Measurements from ENCODE around the gene SCARF2. TPM values are rescaled to one million over a fixed set of nuclear protein-coding genes. Genes with fewer than 3 reads are reported as not detected.
"Not testable (repeated sequence)": the region's sequence is repeated elsewhere in the genome, so short reads cannot be mapped to it uniquely, and the experiment has no call there.

Gene SCARF2
- total RNA-seq, 1 donor from 2014 or later = 17.4 TPM

DNA sequence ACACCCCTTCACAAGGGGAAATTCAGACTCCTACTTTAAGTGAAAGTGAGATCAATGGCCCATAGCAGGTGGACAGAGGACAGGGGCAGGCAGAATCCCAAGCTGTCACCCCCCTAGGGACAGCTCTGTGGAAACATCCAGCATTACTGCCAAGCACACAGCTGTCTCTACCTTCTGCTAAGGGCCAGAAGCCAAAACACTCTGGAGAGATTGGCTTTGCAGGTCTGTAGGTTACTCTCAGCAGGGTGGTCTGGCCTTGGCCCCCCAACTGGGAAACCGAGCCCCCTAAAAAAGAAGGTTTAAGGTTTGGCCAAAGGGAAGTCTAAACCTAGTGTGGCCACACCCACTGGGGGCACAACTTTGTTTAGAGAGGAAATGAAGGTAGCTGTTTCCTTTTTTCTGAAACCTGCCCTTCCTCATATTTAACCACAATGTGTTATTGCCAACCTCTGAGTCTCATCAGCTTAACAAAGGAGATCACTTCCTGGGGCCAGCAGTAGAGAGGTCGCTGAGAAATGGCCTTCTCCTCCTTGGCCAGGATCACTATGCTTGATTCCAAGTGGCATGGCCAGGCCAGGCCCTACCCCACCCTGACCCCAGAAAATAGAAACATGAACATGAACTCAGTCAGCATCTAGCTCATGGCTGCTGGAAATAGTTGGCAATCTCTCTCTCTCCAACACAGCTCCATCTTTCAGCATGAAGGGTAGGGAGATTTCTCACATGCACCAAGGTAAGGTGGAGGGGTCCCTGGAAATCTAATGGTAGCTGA lies 25.9 kb upstream of the SCARF2 start:
- DNase-seq (ENCODE audit: extremely low read depth, low read depth, low spot score) = no peak

DNA sequence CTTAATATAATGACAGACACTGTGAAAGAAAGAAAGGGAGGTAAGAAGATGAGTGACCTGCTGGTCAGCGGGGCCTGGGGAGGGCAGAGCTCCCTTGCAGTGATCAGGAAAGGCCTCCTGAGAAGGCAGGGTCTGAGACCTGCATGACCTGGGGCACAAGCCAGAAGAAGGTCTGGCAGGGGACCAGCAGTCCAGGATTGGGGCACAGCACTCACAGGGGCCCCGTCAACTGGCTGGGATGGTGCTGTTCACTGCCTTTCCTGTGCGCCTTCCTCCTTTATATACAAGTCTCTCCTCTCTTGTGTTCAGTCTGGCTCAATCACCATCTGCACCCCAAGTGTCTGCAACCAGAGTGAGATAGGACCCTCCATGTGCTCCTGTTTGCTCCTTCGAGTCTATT lies 22.2 kb upstream of the SCARF2 start:
- no peak for DNase-seq (ENCODE audit: extremely low read depth, low read depth, low spot score)

DNA sequence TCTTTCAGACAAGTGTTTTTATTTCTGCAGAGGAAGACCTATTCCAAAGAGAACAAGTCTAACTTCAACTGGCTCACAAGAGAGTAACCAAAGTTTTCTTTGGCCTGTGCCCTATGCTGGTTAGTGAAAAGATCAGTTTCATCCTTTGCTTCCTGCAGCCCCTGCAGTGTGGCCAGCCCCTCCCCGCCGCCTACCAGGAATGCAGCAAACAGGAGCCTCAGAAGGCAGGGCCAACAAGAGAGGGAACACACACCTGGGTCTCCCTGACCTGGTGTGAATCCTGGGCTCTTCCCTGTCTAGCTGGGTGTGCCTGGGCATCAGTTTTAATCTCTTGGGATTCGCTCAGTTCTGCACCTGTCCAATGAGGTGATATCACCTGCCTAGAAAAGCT lies 21.5 kb upstream of the SCARF2 start:
- no peak for DNase-seq (ENCODE audit: extremely low read depth, low read depth, low spot score)

DNA sequence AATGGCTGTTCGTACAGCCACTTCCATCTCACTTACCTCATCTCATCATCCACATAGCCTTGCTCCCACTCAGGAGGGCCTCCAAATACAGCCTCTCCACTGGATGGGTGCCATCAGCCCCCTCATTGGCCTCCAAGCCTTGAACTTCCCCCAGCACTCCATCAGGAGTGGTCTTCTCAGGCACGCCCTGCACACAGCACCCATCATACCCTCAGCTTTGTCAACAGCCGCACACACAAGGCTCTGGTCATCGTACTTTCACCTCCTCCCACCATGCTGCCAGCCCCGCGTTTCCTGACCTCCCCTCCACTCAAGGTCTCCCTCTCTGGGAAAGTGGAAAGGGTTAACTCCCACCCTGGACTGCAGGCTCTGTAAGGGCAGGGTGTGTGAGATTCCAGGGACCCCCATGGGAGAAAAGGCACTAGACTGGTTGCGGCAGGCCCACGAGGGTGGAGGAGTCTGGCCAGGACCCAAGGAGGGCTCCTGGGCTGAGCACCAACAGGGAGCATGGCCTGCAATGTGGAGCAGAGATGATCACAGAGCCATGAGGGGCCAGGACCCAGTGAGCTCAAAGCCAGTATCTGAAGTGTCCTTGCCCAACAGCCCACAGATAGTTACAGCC lies 21.0 kb upstream of the SCARF2 start:
- DNase-seq (ENCODE audit: extremely low read depth, low read depth, low spot score) = no peak

DNA sequence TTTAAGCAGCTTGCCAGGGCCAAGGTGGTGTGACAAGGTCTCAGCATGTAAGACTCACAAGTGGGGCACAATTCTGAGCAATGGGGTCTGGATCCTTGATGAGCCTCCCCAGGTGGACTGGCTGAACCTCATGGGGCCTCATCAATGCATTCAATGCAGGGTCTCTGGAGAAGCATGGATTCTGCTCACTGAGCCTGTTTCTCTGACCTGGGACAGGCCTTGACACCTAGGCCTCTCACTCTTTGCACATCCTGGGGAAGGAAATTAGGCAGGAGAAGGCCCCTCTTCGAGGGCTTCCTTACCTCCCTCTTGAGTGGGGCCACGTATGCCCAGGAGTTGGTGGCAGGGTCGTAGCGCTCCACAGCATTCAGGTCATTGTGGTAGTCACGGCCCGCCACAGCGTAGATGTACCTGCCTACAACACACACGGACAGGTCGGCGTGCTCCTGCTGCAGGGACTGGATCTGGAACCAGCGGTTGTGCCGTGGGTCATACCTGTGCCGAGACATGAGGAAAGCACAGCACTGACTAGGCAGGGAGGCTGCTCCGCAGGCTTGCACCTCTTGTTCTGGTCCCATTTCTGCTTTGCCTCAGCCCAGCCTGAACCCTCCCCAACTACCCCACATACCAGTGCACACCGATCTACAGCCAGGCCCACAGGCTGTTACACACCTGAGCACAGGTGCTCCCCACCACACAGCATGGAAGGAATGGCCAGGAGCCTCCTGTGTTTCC lies 20.0 kb upstream of the SCARF2 start:
- DNase-seq (ENCODE audit: extremely low read depth, low read depth, low spot score) = no peak

DNA sequence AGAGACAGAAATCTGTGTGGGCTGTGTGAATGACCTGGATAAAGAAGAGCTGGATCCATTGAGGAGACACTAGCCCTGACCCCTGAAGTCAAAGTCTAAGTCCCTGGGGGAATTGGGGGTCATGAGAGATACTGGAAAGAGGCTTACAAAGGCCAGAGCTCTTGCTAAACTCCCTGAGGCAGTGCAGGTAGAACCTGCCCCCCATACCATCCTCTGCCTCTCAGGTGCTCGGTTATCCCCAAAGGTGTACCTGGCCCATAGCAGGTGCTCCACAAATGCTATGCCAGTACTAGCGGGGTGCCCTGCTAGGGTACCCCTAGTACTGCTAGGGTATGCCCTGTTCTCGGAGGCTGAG lies 19.1 kb upstream of the SCARF2 start:
- no peak for DNase-seq (ENCODE audit: extremely low read depth, low read depth, low spot score)

DNA sequence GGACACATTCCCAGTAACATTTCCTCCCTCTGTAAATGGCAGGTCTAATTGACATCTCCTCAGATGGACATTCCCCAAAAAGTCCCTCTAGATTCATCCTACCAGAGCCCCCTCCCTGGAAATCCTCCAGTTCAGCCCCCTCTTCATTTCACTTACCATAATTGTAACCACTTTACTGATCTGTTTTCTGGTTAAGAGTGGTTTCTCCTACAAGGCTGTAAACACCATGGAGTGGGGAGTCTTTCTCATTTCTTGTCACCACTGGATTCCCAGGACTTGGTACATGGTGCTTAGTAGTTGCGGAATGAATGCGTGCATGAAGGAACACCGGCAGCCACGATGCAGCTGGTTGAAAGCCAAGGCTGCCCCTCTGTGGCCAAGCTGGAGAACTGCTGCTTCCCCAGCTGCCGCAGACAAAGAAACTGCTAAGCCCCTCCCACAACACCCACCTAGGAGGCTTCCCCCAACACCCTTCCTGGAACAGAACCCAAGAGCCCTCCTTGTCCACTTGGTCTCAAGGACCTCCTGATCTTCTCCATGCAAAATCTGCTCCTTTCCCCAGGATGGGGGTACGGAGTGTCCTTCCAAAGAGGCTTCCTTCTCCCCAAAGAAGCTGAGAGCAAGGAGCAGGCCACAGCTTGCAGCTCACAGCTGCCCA lies 18.6 kb upstream of the SCARF2 start:
- DNase-seq (ENCODE audit: extremely low read depth, low read depth, low spot score) = peak; percentile 20

DNA sequence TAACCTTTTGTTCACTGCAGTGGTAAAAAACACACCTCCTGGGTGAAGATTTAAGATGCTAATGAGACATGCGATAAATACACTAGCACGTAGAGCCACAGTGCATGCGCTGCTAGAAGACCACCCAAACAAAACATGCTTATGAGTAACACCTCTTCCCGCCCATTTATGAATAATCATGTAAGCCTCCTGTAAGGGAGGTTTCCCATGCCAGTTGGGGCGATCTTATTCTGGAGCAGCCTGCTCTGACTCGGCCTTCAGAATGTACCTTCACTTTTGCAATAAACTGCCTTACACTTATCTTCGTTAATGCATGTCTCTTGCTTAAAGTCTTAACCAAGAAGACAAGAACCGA lies 18.1 kb upstream of the SCARF2 start:
- DNase-seq (ENCODE audit: extremely low read depth, low read depth, low spot score) = no peak

DNA sequence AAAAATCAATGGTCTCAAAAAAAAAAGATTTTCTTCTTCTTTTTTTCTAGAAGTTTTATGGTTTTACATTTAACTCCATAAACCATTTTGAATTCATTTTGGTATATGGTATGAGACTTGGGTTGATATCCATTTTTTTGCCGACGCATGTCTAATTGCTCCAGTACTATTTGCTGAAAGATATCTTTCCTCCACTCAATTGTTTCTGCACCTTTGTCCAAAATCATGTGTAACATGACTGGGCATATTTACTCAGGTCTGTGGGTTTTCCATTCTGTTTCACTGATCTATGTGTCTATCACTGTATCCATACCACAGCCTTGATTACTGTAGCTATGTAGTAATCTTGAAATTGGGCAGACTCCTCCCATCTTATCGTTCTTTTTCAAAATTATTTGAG lies 15.6 kb upstream of the SCARF2 start:
- DNase-seq (ENCODE audit: extremely low read depth, low read depth, low spot score) = no peak

DNA sequence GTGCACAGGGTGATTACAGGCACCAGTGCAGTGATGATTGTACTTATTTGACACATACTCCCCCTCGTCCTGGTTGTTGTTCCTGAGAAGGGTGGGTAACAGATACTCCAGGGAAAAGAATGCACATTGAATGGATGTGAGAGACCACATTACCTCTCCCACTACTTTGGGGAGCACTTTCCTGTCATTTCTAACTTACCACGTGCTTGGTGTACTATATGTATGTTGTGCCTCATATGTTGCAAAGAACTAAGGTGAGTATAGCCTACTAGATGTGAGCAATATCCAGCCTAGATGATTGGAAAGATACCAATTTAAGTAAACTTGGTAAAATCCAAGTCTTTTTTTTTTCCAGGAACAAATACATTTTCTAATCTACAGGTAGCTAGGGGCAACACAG lies 14.3 kb upstream of the SCARF2 start:
- DNase-seq (ENCODE audit: extremely low read depth, low read depth, low spot score) = no peak

DNA sequence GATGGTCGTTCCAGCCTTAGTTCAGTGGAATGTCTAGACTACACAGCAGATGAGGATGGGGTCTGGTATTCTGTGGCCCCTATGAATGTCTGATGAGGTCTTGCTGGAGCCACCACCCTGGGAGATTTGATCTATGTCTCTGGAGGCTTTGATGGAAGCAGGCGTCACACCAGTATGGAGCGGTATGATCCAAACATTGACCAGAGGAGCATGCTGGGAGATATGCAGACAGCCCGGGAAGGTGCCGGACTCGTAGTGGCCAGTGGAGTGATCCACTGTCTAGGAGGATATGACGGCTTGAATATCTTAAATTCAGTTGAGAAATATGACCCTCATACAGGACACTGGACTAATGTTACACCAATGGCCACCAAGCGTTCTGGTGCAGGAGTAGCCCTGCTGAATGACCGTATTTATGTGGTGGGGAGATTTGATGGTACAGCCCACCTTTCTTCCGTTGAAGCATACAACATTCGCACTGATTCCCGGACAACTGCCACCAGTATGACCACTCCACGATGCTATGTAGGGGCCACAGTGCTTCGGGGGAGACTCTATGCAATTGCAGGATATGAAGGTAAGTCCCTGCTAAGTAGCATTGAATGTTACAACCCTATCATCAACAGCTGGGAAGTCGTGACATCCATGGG lies 13.6 kb upstream of the SCARF2 start:
- not testable (repeated sequence) for DNase-seq (ENCODE audit: extremely low read depth, low read depth, low spot score)

DNA sequence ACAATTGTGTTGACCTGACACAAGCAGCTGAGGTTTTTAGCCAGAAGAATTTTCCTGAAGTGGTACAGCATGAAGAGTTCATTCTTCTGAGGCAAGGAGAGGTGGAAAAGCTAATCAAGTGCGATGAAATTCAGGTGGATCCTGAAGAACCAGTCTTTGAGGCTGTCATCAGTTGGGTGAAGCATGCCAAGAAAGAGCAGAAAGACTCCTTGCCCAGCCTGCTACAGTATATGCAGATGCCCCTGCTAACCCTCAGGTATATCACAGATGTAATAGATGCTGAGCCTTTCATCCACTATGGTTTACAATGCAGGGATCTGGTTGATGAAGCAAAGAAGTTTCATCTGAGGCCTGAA lies 12.9 kb upstream of the SCARF2 start:
- no peak for DNase-seq (ENCODE audit: extremely low read depth, low read depth, low spot score)

DNA sequence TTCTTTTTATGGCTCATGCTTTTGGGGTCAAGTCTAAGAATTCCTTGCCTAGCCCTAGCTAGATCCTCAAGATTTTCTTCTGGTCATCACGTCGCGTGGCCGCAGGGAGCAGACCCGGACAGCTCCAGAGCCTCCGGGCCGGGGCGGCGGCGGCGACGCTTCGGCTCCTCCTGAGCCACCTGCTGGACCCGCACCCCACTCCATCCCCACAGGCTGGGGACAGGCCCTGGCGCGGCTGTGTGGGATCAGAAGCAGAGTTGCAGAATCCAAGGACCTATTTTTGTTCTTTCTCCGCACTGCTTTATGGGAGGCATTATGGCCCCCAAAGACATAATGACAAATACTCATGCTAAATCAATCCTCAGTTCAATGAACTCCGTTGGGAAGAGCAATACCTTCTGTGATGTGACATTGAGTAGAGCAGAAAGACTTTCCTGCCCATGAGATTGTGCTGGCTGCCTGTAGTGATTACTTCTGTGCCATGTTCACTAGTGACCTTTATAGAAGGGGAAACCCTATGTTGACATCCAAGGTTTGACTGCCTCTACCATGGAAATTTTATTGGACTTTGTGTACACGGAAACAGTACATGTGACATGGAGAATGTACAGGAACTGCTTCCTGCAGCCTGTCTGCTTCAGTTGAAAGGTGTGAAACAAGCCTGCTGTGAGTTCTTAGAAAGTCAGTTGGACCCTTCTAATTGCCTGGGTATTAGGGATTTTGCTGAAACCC lies 12.4 kb upstream of the SCARF2 start:
- no peak for DNase-seq (ENCODE audit: extremely low read depth, low read depth, low spot score)

DNA sequence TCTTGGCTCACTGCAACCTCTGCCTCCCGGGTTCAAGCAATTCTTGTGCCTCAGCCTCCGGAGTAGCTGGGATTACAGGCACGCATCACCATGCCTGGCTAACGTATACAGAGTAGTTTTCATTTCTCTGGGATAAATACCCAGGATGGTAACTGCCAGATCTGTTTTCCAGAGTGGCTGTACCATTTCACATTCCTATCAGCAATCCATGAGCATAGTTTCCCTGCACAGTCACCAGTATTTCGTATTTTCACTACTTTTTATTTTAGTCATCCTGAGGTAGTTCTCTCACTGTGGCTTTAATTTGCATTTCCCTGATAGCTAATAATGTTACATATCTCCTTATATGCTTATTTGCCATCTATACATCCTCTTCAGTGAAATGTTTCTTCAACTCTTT lies 11.0 kb upstream of the SCARF2 start:
- DNase-seq (ENCODE audit: extremely low read depth, low read depth, low spot score) = no peak

DNA sequence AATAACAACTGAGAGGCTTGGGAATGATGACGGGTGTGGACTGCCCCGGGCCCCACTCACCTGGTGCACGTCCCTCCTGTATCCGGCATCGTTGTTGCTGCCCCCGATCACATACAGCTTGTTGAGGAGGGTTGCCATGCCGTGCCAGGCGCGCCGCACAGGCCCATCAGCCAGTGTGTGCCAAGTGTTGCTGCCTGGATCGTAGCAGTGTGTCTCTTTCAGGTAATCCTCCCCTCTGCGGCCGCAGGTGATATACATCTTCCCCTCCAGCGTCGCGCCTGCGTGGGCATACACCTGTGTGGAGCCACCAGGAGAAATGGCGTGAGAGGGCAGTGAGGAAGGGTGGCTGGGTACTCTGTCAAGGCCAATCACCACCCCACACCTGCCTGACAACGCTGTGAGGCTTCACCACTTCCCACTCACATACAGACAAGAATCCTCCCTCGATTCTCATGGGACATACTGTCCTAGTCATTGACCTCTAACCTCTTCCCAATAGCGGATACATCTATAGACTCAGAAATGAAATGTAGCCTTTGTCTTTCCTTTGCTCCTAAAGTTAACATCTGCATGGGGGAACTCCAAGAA lies 8.9 kb upstream of the SCARF2 start:
- no peak for DNase-seq (ENCODE audit: extremely low read depth, low read depth, low spot score)

DNA sequence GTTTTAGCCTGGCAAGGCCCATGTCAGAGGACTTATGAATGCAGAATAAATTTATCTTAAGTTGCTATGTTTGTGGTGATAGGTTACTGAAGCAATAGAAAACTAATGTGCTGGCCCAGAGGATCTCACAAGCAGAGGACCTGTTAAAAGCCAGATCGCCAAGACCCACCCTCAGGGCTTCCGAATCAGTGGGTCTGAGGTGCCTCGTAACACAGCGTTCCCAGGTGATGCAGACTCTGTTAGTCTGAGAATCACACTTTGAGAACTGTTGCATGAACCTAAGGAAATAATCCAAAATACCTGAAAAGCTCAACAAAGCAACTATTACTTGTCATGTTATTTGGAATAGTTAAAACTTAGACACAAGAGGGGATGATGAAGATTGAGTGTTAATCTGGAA lies 6.7 kb upstream of the SCARF2 start:
- no peak for DNase-seq (ENCODE audit: extremely low read depth, low read depth, low spot score)

DNA sequence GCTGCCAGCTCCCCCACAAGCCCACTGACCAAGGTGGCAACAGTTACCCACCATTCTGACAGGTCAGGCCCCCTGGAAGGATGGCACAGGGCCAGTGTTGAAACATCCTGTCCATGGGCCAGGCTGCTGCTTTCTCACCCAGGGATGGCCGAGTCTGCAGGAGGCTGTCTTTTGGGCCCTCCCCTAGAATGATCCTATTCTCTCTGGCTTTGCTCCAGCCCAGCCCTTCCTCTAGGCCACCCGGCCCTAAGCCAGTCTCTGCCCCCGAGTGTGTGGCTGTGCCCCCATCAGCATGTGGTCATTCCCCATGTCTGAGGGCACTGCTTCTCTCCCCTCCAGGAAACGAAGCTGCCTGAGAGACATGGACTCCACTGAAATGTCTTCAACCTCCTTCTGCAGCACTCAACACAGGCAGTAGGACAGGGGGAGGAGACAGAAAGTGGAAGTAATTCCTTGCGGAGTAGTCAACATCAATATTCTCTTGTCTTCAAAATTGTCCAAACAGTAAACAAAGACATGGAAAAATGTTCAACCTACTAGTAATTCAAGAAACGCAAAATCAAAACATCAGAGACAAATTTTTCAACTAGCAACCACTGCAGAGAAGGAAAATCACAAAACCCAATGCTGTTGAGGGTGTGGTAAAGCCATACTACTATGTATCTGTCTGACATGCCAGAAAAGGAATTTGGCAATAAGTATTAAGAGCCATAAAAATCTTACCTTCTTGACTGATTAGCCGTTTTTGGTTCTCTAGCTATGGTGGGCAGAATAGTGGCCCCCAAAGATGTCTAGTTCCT lies 5.1 kb upstream of the SCARF2 start:
- DNase-seq (ENCODE audit: extremely low read depth, low read depth, low spot score) = no peak

DNA sequence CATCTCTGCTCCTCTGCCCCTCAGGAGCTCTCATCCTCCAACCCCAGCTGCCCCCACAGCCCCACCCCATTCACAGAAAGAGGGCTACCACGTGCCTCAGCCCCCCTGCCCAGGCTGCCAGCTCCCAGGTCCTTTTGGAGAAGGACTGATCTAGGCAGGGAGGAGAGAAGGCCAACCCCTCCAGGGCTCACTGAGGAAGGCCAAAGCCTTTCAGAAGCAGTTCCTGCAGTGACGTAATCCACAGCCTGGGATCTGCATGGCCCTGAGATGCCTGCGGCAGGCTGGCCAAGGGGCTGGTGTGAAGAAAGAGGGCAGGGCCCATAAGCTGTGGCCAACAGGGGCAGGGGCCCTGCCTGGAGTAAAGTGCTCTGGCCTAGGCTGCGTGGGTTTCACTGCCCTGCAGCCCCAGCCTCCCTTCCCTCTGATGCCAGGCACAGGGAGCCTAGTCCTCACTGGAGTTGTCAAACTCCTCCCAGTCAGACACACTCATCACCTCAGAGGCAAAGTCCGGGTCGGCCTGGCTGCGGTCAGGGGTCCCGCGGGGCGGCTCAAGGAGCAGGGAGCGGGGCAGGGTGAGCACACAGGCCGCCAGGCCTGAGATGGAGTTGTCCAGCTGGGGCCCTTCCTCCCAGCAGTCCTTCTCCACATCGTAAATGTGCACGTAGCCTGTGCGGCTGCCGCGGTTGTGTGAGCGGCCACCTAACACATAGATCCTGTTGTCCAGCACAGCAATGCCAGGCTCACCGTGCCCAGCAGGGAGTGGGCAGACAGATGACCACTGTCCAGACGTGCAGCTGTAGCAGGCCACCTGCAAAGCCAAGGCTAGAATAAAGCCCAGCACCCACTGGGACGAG lies 4.2 kb upstream of the SCARF2 start:
- DNase-seq (ENCODE audit: extremely low read depth, low read depth, low spot score) = no peak
